Esophagus squamous epithelium (tissue), 4 donors: ENCODE measurements around the gene PYGM.

Experiments
- CTCF ChIP-seq, 6 experiments: fragments of 450-650 bp in 4 of 6; fragments of 200-600 bp in 2 of 6; sonication (generic) in 2 of 6; IDR thresholded peaks; one replicate each; pipeline ENCODE4 v1.5.1; 2016 to 2019; ENCODE audit warnings: antibody characterized with exemption in 6 of 6, mild to moderate bottlenecking in 4 of 6, moderate library complexity in 4 of 6
- POLR2A ChIP-seq, 4 donors: fragments of 450-650 bp; IDR thresholded peaks; one replicate each; pipeline ENCODE4 v1.6.1; 2017; ENCODE audit warnings: antibody characterized with exemption in 4 of 4, mild to moderate bottlenecking in 4 of 4, moderate library complexity in 3 of 4

DNA sequence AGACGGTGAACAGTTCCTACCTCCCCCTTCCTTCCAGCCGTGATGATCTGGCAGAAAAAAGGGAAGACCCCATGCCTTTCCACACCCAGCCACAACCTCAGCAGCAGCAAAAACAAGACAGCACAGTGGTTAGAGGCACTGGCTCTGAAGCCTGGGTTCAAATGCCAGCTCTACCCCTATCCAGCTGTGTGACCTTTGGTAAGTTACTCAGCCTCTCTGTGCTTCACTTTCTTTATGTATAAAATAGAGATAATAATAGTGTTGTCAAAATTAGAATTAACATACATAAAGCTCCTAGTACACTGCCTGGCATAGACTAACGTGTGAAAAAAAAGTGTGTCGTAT is 41.0 kb downstream of the PYGM start:
- TF ChIP-seq POLR2A (IDR thresholded peaks at IDR 0.05) = no peak
- TF ChIP-seq CTCF (IDR thresholded peaks at IDR 0.05) = no peak
